Measurements from ENCODE around the gene ZNF560. TPM values are rescaled to one million over a fixed set of nuclear protein-coding genes. Genes with fewer than 3 reads are reported as not detected.

ZNF560 gene
- total and polyA plus RNA-seq, 2 of the 13 experiments (the other 11 are each of a cell fraction or from before 2014, with no cell fraction given) = not detected

DNA sequence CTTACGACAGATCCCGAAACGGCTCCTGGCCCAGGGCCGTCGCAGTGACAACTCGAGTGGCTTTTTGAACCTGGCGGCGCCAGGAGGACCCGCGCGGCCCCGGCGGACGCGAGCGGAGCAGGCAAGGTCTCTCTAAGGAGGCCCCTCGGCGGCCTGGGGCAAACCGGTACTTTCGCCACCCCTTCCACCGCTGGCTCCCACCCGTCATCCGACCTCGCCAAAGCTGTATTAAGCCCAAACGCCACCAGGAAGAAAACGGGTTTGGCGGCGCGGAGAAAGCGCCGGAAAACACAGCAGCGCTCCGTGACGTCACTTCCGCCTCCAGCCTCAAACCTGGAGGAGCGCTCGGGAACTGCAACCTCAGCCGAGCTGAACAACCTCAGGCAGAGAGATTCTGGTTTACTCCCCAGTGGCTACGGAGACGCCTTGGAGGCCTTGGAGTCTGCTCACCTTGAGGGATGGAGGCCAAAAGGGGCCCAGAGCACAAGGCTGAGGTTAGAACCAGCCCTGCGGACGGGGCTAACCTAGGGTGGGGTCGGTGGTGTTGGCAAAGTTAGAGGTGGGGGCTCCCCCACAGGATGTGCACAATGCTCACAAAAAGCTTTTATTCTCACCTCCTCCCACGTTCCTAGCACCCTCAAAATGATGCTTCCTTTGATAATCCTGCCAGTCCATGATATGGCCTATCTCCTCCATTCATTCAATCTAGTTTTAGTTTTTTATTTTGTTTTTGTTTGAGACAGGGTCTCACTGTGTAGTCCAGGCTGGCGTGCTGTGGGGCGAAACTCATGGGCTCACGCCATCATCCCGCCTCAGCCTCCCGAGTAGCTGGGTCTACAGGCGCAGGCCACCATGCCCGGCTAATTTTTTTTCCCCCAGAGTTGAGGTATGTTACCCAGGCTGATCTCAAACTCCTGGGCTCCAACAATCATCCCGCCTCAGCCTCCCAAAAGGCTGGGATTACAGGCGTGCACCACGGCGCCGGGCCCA lies 62.8 kb downstream of the ZNF560 start, which contains the start of gene ZNF266 (continued):
- TF ChIP-seq THAP11 (CRISPR knock-in tag; IDR thresholded peaks at IDR 0.05) = peak; percentile 79
- peak; percentile 99 for TF ChIP-seq CREB1 (IDR thresholded peaks at IDR 0.05)
- TF ChIP-seq CREB1 (CRISPR knock-in tag; IDR thresholded peaks at IDR 0.05) = peak; percentile 98
- no peak for TF ChIP-seq KLF12 (CRISPR knock-in tag; IDR thresholded peaks at IDR 0.05; ENCODE audit: borderline replicate concordance)
- TF ChIP-seq ZMYM4 (CRISPR knock-in tag; IDR thresholded peaks at IDR 0.05) = peak; percentile 82
- no peak for TF ChIP-seq NR2F1 (CRISPR knock-in tag; IDR thresholded peaks at IDR 0.05)
- TF ChIP-seq SRSF4 (IDR thresholded peaks at IDR 0.05; ENCODE audit: low read depth, low read length, poor library complexity, severe bottlenecking) = no peak
- TF ChIP-seq ELF4 (CRISPR knock-in tag; IDR thresholded peaks at IDR 0.05; ENCODE audit: borderline replicate concordance) = 0 out of 2 replicates have a peak, but pooled peaks have one; percentile 13
- TF ChIP-seq NFKBIZ (CRISPR knock-in tag; IDR thresholded peaks at IDR 0.05) = 0 out of 2 replicates have a peak, but pooled peaks have one; percentile 69
- TF ChIP-seq ASH2L (IDR thresholded peaks at IDR 0.05; ENCODE audit: insufficient read length, low read depth, low read length) = peak; percentile 97
- 0 out of 2 replicates have a peak, but pooled peaks have one; percentile 39 for TF ChIP-seq ZNF276 (CRISPR knock-in tag; IDR thresholded peaks at IDR 0.05; ENCODE audit: low read depth)
- no peak for TF ChIP-seq FUBP1 (CRISPR knock-in tag; IDR thresholded peaks at IDR 0.05; ENCODE audit: borderline replicate concordance)
- 0 out of 2 replicates have a peak, but pooled peaks have one; percentile 21 for TF ChIP-seq SIX1 (CRISPR knock-in tag; IDR thresholded peaks at IDR 0.05; ENCODE audit: borderline replicate concordance)
- peak; percentile 66; the same call in 1 of the 2 replicates for TF ChIP-seq ZC3H13 (CRISPR knock-in tag; IDR thresholded peaks at IDR 0.05)
- TF ChIP-seq FOXP4 (CRISPR knock-in tag; IDR thresholded peaks at IDR 0.05) = no peak
- TF ChIP-seq, protein P1, sequence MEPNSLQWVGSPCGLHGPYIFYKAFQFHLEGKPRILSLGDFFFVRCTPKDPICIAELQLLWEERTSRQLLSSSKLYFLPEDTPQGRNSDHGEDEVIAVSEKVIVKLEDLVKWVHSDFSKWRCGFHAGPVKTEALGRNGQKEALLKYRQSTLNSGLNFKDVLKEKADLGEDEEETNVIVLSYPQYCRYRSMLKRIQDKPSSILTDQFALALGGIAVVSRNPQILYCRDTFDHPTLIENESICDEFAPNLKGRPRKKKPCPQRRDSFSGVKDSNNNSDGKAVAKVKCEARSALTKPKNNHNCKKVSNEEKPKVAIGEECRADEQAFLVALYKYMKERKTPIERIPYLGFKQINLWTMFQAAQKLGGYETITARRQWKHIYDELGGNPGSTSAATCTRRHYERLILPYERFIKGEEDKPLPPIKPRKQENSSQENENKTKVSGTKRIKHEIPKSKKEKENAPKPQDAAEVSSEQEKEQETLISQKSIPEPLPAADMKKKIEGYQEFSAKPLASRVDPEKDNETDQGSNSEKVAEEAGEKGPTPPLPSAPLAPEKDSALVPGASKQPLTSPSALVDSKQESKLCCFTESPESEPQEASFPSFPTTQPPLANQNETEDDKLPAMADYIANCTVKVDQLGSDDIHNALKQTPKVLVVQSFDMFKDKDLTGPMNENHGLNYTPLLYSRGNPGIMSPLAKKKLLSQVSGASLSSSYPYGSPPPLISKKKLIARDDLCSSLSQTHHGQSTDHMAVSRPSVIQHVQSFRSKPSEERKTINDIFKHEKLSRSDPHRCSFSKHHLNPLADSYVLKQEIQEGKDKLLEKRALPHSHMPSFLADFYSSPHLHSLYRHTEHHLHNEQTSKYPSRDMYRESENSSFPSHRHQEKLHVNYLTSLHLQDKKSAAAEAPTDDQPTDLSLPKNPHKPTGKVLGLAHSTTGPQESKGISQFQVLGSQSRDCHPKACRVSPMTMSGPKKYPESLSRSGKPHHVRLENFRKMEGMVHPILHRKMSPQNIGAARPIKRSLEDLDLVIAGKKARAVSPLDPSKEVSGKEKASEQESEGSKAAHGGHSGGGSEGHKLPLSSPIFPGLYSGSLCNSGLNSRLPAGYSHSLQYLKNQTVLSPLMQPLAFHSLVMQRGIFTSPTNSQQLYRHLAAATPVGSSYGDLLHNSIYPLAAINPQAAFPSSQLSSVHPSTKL (CRISPR knock-in tag; IDR thresholded peaks at IDR 0.05) = 0 out of 2 replicates have a peak, but pooled peaks have one; percentile 12
- peak; percentile 60 for TF ChIP-seq ZNF883 (CRISPR knock-in tag; IDR thresholded peaks at IDR 0.05; ENCODE audit: not compliant biosample characterization)
